NCI-H1048 (cell line): ENCODE results near the gene GLI3.

Experiments used
- DNase-seq: peaks from one replicate; lab custom pipeline; 2025; lab: John Stamatoyannopoulos, UW

Gene GLI3

GRCh38 chr7:41971640-41972187 lies 265.3 kb downstream of the GLI3 start:
- DNase-seq, result no peak

DNA sequence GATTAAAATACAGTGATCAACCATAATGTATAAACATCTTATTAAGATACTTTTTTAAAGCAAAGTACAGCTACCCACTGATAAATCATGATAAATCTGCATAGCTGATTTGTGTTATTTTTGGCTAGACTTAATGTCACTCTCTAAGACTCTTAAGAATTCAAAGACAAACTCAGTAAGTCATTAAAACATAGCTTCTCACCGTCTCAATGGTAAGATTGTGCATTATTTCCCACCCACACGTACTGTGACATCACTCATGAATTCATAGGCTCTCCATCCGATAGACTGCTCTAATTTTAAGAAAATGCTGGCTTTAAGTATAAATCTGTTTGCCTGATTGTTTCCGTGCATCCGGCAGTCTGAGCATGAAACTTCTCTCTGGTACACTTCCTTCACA lies 266.1 kb downstream of the GLI3 start:
- no peak for DNase-seq

DNA sequence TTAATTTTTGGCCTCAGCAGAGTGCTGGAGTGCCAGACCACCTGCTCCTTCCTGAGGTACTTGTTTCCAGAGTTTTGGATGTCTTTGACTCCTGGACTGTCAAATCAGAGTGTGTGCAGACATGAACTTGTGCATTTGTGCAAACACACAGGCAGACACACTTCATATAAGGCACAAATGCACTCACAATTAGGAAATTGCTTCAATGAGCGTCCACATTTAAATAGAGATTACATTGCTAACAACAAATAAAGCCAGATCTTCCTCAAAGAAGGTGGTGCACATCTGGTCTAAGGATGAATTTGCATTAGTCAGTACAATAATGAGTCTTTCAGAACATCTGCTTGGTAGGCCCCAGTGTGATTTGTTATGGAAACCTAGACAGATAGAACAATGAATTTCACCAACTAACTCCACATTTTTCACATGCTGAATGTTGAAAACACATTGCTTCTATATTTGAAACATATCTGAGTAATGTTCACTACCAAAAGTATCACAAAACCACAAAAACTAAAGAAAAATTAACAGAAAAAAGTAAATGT lies 267.4 kb downstream of the GLI3 start:
- no peak for DNase-seq

GRCh38 chr7:41967156-41967555 lies 269.9 kb downstream of the GLI3 start:
- no peak for DNase-seq

DNA sequence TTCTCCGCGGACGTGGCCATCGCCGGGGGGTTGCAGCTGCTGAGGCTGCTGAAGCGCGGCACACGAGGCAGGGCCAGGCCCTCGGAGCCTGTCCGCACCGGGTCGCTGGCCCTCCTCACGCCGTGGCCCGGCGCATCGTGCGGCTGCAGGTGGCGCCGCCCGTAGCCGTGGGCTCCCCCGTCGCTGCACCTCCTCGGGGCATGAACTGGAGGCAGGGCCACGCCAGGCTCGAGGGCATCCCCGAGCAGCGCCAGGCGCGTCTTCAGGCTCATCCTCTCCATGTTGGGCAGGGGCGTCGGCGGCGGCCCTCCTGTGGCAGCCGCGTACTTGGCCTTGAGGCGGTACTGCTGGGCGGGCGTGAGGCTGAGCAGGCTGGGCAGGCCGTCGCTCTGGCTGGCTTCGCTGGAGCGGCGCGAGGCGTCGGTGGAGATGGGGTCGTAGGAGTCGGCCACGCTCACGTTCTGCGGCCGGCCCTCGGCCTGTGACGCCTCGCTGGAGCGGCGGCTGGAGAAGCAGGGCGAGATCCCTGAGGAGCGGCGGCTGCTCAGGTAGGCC lies 271.0 kb downstream of the GLI3 start:
- no peak for DNase-seq

DNA sequence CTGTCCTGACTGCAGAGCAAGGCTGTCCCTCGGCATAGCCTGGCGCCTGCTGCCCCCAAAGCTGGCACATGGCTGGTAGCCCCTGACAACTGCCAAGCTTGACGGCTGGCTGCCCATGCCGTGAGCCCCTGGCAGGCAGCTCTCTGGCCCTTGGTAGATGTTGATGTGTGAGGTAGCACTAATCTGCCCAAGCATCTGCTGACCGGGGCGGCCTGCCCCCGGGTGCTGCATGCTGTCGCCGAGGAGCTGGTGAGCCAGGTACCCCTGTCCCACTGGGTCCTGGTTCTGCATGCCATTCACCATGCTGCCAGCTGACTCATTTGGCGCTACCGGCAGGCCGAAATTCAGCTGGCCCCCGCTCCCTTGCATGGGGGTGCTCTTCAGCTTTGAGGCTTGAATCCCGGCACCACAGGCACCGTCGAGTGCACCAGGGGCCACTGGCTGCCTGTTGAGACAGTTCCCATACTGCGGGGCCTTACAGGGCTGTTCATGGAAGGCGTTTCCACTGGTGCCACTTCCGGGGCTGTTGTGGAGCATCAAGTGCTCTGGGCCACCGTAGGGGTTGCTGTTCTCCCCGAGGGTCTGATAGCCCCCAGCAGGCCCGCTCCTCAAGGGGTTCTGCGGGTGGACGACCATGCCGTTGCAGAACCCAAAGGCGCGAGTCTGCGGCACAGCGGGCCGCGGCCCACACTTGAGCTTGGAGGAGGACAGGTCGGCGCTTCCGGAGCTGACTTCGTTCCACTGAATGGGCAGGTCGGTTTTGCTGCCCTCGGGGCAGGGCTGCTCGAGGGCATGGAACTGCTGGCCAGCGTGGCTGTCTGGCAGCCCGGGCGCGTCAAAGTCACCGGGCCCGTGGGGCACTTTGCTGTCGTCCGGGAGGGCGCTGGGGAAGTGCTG lies 271.9 kb downstream of the GLI3 start:
- no peak for DNase-seq

DNA sequence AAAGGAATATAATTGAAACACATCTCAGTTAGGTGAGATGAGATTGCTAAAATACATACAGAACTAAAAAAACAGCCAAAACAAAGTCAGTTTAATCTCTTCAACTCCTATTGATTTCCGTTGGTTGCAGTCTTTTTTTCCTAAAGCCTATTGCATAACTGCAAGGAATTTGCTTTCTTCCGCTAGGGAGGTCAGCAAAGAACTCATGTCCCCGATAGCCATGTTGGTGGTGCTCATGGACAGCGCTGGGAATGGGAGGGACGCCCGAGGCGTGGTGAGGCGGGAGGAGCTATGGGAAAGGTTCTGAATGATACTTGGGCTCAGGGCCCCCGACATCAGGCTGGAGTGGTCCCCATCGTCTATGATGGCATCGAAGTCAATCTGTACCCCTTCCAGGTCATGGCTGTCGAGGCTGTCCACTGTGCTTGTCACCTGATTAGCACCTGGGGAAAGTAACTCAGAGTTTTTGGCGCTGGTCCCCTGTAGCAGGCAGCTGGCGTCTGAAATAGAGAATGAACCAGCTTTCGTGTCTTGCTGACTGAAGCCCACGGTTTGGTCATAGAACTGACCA lies 272.7 kb downstream of the GLI3 start:
- no peak for DNase-seq

GRCh38 chr7:41956705-41957104 lies 280.3 kb downstream of the GLI3 start:
- no peak for DNase-seq

DNA sequence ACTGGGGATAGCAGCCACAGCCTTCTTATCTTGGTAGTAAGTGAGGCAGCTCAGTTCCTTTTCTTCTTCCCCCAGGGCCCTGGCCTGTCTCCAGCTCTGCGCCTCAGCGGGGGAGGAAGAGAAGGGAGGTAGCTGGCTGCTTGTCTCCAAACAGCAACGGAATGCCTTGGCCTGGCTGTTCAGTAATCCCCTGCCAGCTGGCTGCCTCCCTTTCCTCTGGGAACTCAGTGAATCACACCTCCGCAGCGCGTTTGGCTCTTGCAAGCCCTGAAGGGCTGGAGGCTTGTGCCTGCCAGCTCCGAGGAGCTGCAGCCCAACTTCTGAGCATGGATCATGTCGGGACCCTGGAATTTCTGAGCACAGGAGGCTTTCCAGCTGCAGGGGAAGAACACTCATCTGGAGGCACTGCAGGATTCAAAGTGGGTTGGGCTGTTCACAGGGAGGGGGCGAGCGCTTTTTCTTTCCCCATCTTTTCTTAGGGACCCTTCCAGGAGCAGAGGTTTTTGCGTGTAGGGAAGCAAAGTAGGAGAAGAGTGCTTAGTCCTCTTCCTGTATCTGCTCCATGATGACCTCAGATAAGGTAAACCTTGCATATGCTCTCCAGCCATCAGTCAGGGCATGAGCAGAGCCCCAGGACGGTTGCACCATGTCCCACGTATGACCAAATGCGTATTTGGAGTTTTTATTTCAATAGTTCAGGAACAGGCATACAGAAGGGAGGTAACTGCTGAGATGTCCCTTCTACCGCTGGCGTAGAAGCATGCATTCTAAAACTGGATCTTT lies 280.9 kb downstream of the GLI3 start:
- no peak for DNase-seq

GRCh38 chr7:41955451-41955850 lies 281.6 kb downstream of the GLI3 start:
- no peak for DNase-seq

DNA sequence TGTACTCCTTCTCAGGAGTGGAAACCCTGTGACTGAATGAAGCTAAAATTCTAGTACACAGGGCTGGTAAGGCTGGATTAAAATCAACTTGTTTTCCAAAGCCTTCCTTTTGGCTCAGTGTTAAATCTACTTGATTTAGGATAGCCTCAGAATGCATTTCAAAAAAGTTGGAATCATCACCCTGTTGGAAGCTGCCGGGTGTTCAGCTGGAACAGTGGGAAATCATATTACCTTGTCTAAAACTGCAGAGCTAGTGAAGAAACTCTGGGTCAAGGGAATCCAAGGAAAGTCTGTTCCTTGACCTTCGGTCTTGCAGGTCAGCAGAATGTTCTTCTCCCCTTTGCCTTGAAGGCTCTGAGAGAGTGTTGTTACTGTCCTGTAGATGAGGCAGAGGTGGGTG lies 282.0 kb downstream of the GLI3 start:
- DNase-seq, result no peak

DNA sequence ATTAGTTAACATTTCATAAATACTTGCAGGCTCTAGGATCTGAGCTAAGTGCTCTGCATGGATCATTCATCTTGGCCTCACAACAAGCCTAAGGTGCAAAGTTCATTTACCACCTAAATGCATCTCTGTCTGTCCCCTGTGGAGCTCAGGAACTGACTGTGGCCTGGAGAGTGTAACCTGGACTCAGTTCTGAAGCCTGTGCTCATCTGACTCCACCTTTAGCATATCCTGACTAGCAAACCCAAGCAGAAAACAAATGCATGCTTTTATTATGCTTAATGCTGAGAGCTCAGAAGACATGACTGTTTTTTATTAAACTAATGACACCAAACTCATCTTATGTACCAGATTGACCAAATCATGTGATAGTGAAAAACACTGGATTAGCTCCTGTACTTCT lies 288.5 kb downstream of the GLI3 start:
- DNase-seq, result no peak

DNA sequence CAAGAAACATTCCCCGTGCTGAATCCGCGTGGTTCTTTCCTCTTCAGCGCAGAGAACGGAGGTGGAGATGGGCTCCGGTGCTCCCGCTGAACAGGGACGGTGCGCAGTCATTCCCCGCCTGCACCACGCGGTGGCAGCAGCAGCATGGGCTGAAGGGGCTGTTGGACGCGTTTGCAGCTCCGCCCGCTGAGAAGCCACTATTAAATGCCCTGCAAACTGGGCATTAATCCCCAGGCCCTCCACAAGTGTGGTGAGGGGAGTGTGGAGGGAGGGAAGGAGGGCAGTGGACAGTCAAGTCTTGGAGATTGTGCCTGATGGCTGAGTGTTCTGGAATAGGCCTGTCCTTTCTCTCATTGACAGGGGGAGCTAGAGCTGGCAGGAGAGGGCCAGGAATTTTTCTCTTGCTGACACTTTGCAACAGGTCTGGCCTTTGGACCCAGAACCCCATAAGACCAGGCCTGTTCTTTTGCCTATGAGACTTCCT lies 293.9 kb downstream of the GLI3 start:
- DNase-seq, result peak; percentile 63

- DNase-seq, result no peak
Observed at GRCh38 chr7:41942468-41943093, 294.4 kb downstream of the GLI3 start.

DNA sequence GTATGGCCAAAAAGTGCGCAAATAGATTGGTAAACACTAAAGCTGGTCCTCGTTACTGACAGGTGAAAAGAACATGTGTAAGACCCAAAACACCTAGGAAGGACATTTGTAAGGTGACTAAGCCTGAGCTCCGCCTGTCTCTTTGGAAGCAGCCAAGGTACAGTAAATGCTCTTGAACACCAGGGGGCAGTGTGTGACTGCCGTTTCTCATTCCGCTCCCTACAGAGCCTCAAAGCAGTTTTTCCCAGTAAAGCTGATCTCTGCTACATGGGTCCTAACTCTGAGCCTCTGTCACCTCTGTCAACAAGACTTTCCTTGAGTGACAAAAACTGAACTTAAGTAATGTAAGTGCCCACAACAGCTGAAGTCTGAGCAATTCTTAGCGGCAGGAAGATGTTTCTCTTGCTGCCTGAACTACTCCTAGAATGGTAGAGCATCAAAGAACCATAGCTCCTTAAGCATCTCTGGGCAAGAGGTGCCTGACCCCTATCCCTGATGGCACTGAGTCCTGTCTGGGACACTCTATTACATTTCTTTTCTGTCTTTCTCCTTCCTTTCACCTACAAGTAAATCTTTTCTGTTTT lies 296.2 kb downstream of the GLI3 start:
- DNase-seq, result no peak

DNA sequence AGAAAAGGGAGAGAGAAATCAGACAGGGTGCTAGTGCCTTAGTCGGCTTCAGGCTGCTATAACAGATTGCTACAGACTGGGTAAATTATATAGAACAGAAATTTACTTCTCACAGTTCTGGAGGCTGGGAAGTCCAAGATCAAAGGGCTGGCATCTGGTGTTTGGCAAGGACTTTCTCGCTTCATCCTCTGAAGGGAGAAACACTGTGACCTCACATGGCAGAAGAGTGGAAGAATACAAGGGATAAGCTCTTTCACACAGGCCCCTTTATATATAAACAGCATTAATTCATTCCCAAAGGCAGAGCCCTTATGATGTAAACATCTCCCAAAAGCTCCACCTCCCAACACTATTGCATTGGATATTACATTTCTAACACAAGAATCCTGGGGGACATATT lies 298.6 kb downstream of the GLI3 start:
- no peak for DNase-seq

DNA sequence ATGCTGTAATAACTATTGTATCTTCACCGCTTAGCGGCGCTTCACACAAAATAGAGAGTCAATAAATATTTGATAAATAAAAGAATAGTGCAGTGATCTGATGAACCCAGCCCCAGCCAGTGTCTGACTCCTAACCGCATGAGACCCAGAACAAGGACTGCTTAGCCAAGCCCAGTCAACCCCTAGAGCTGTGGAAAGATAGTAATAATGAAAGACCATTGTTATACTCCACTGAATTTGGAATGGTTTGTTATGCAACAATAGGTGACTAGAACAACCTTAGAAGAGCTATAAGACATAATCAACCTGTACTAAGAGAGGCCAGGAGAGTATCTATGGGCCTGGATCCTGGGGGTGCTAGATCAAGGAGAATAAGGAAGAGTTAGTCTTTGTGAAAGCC lies 303.6 kb downstream of the GLI3 start:
- no peak for DNase-seq

- DNase-seq, result no peak
Observed at GRCh38 chr7:41931263-41931646, 305.8 kb downstream of the GLI3 start.

DNA sequence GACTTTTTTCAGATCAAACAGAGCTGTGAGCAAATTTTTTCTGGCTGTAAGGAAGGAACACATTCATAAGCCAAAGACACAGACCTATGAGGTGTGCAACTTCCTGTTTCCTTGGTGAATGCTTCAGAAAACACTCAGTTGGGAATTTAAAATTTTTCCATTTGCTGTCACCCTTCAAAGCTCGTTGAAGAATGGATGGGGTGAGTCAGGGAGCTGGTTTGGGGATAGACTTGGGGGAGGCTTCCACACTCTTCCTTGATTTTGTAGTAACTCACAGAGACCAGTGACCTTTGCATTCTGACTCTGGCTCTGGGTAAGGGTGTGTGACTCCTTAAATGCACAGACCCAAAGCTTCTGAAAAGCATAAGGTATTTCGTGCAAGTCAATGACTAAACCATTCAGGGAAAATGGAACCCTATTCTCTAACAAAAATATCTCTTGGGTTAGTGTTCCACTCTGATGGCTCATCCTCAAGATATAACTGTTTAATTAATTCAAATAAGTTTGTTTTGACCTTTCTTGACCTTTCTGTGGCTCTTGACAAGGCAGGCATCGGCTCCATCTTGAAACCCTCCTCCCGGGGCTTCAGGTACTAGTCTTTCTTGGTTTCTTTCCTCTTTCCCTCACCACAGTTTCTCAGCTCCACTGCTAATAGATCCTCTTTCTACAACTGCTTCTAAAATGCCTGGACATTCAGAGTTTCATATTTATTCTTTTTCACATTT lies 306.3 kb downstream of the GLI3 start:
- DNase-seq, result no peak

GRCh38 chr7:41928781-41929180 lies 308.2 kb downstream of the GLI3 start:
- DNase-seq, result no peak
